GM12891 (cell line): ENCODE data around the gene ANKRD33B.

Experiments used
- DNase-seq: peaks from one replicate; pipeline ENCODE4 v3.0.0; 2011; ENCODE audit warnings: low spot score; ENCODE audit not compliant: insufficient read length
- FAIRE-seq: peaks from 2 replicates; lab custom pipeline; 2011; peaks lifted over from hg19 to GRCh38; lab: Jason Lieb, UNC
- PAX5 ChIP-seq: IDR thresholded peaks from 2 replicates; pipeline ENCODE4 v1.6.1; 2011; ENCODE audit warnings: low read length, moderate library complexity, mild to moderate bottlenecking; ENCODE audit not compliant: insufficient read depth, severe bottlenecking
- POLR2A ChIP-seq: IDR thresholded peaks from 2 replicates; pipeline ENCODE4 v1.6.1; 2011; ENCODE audit warnings: low read depth, low read length, control low read depth
- POLR2AphosphoS5 ChIP-seq: IDR thresholded peaks from 2 replicates; pipeline ENCODE4 v1.6.1; 2011; ENCODE audit warnings: low read depth, low read length, control low read depth
- POU2F2 ChIP-seq: IDR thresholded peaks from 2 replicates; pipeline ENCODE4 v1.6.1; 2011; ENCODE audit warnings: low read depth, mild to moderate bottlenecking, control low read depth, low read length, moderate library complexity
- SPI1 ChIP-seq: IDR thresholded peaks from 2 replicates; pipeline ENCODE4 v1.6.1; 2011; ENCODE audit warnings: low read depth, low read length, control low read depth
- TAF1 ChIP-seq: IDR thresholded peaks from 2 replicates; pipeline ENCODE4 v1.6.1; 2011; ENCODE audit warnings: low read depth, low read length, control low read depth

The ANKRD33B gene

GRCh38 chr5:10610058-10610457, 46.2 kb downstream of the ANKRD33B start:
- FAIRE-seq (no peak), DNase-seq (no peak)
- TF ChIP-seq PAX5, result no peak
- TF ChIP-seq TAF1, result no peak
- no peak for TF ChIP-seq POLR2AphosphoS5
- TF ChIP-seq POU2F2, result no peak
- no peak for TF ChIP-seq SPI1
- TF ChIP-seq POLR2A, result no peak

- FAIRE-seq, result no peak
Observed at GRCh38 chr5:10611290-10611689, 47.4 kb downstream of the ANKRD33B start.

GRCh38 chr5:10612251-10612650, 48.4 kb downstream of the ANKRD33B start:
- FAIRE-seq (peak; percentile 71), DNase-seq (no peak)
- no peak for TF ChIP-seq SPI1
- 0 out of 2 replicates have a peak, but pooled peaks have one; percentile 14 for TF ChIP-seq POU2F2
- no peak for TF ChIP-seq POLR2AphosphoS5

More at GRCh38 chr5:10611290-10611689, 47.4 kb downstream of the ANKRD33B start:
- TF ChIP-seq POLR2AphosphoS5 (no peak), SPI1 (no peak), TAF1 (no peak), POU2F2 (no peak), PAX5 (no peak), POLR2A (no peak)
- DNase-seq, result no peak

GRCh38 chr5:10615693-10616092, 51.8 kb downstream of the ANKRD33B start:
- TF ChIP-seq POU2F2, result no peak
- no peak for TF ChIP-seq POLR2A
- no peak for TF ChIP-seq POLR2AphosphoS5
- TF ChIP-seq TAF1, result no peak
- TF ChIP-seq SPI1, result no peak
- no peak for TF ChIP-seq PAX5
- FAIRE-seq (no peak), DNase-seq (no peak)

- TF ChIP-seq POU2F2 (no peak), PAX5 (no peak), POLR2AphosphoS5 (no peak), SPI1 (no peak), POLR2A (no peak), TAF1 (no peak)
- FAIRE-seq (no peak), DNase-seq (no peak)
Observed at GRCh38 chr5:10617103-10617502, 53.2 kb downstream of the ANKRD33B start.

GRCh38 chr5:10618311-10618710, 54.4 kb downstream of the ANKRD33B start:
- FAIRE-seq (no peak), DNase-seq (no peak)
- TF ChIP-seq TAF1 (no peak), POLR2A (no peak), SPI1 (no peak), POLR2AphosphoS5 (no peak), POU2F2 (no peak), PAX5 (no peak)

- TF ChIP-seq TAF1, result no peak
- no peak for TF ChIP-seq POLR2AphosphoS5
- no peak for TF ChIP-seq POU2F2
- TF ChIP-seq PAX5, result no peak
- no peak for TF ChIP-seq SPI1
- TF ChIP-seq POLR2A, result no peak
- FAIRE-seq, result no peak
- DNase-seq, result no peak
Observed at GRCh38 chr5:10619649-10620048, 55.8 kb downstream of the ANKRD33B start.

GRCh38 chr5:10620346-10620745, 56.5 kb downstream of the ANKRD33B start:
- no peak for DNase-seq
- no peak for FAIRE-seq
- no peak for TF ChIP-seq SPI1
- no peak for TF ChIP-seq TAF1
- no peak for TF ChIP-seq PAX5
- no peak for TF ChIP-seq POLR2AphosphoS5
- no peak for TF ChIP-seq POU2F2
- TF ChIP-seq POLR2A, result no peak

- FAIRE-seq (no peak), DNase-seq (no peak)
- TF ChIP-seq SPI1 (0 out of 2 replicates have a peak, but pooled peaks have one; percentile 16), POLR2A (no peak)
Observed at GRCh38 chr5:10621832-10622231, 58.0 kb downstream of the ANKRD33B start.

GRCh38 chr5:10622810-10623209, 58.9 kb downstream of the ANKRD33B start:
- TF ChIP-seq POU2F2 (no peak), TAF1 (no peak), PAX5 (no peak), SPI1 (no peak), POLR2A (no peak), POLR2AphosphoS5 (no peak)
- DNase-seq (no peak), FAIRE-seq (no peak)
